Measurements from ENCODE around the gene SERINC4.

Gene SERINC4

GRCh38 chr15:43748376-43748775, 51.6 kb downstream of the SERINC4 start:
- DNase-seq = peak in 1 of 2 experiments; percentile 6

- DNase-seq = peak in 1 of 2 experiments; percentile 5
Measured at GRCh38 chr15:43746903-43747309, 53.1 kb downstream of the SERINC4 start.

- peak in 1 of 2 experiments; percentile 61 for DNase-seq
Measured at GRCh38 chr15:43746245-43746902, 53.6 kb downstream of the SERINC4 start, which contains the start of gene PDIA3. TSS of gene PDIA3 (plus strand) at chr15:43746438. CDS start at chr15:43746540, 102 bp downstream.

All from SW 1271 (cell line).